ENCODE data around the gene GCNT4. TPM values are rescaled to one million over a fixed set of nuclear protein-coding genes. Genes with fewer than 3 reads are reported as not detected.

GCNT4 gene
- total and polyA plus RNA-seq, 8 donors, result 1.5 to 6.4 (median 2.8) TPM

DNA sequence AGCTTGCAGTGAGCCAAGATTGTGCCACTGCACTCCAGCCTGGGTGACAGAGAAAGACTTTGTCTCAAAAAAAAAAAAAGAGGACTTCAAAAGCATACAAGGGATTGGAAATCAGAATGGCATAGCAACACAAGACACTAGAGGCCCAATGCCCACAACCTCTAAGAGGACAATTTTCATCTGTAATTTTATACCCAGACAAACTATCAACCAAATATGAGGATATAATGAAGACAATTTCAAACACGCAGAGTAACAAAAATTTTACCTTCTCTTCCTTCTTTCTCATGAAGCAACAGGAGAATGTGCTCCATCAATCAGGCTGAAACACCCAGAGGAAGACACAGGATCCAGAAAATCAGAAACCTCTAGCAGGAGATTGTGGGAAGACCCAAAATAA is 46.8 kb downstream of the GCNT4 start:
- intact Hi-C loops (cut with DNase I), result no loop called here
- FAIRE-seq (no peak), ATAC-seq (no peak)

More for the DNA sequence above, 46.8 kb downstream of the GCNT4 start:
- Histone ChIP-seq H3K27ac (no peak overlapping the region), H3K9me3 (no peaks in the 10 kb centered on the region), H3K4me1 (peaks cover 0 to 3% (median 0%) of the 10 kb centered on the region in 3 donors), H3K4me3 (no peak overlapping the region), H3K36me3 (no peaks in the 10 kb centered on the region), H3K27me3 (no peaks in the 10 kb centered on the region)
- no peak for DNase-seq
- WGBS, 2 donors, result 0 to 51% methylated on average over 1 of the region's 1 CpG
- TF ChIP-seq, protein P1, sequence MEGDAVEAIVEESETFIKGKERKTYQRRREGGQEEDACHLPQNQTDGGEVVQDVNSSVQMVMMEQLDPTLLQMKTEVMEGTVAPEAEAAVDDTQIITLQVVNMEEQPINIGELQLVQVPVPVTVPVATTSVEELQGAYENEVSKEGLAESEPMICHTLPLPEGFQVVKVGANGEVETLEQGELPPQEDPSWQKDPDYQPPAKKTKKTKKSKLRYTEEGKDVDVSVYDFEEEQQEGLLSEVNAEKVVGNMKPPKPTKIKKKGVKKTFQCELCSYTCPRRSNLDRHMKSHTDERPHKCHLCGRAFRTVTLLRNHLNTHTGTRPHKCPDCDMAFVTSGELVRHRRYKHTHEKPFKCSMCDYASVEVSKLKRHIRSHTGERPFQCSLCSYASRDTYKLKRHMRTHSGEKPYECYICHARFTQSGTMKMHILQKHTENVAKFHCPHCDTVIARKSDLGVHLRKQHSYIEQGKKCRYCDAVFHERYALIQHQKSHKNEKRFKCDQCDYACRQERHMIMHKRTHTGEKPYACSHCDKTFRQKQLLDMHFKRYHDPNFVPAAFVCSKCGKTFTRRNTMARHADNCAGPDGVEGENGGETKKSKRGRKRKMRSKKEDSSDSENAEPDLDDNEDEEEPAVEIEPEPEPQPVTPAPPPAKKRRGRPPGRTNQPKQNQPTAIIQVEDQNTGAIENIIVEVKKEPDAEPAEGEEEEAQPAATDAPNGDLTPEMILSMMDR (IDR thresholded peaks at IDR 0.05), result no peak

Other genes with a start within 250 kb of the GCNT4 start
- gene FAM169A, start 186.2 kb downstream of the GCNT4 start, total RNA-seq, result 1 to 10 TPM in 5 of 6 donors, under 1 TPM in 1; 0.28 to 2.3 (median 1.6) TPM
- 1 to 10 TPM in 1 of 2 donors, under 1 TPM in 1; 0.61 to 2.4 TPM for gene FAM169A, start 186.2 kb downstream of the GCNT4 start, polyA plus RNA-seq
- under 1 TPM; 0.16 to 0.28 (median 0.21) TPM for gene ANKRD31, start 184.3 kb upstream of the GCNT4 start, total RNA-seq
- gene ANKRD31, start 184.3 kb upstream of the GCNT4 start, polyA plus RNA-seq, result under 1 TPM; 0.08 to 0.12 TPM

All from pancreas (tissue), 10 donors.